Measurements from ENCODE around the gene CREB3L4.

CREB3L4 gene

GRCh38 chr1:153941826-153942725, 25.6 kb upstream of the CREB3L4 start:
- DNase-seq, result no peak
- TF ChIP-seq CTCF (IDR thresholded peaks at IDR 0.05), result no peak
- Mint-ChIP-seq H3K36me3 (ENCODE audit: low read depth) (peaks cover 29% of the 10 kb centered on the region), H3K4me1 (peaks cover 20% of the 10 kb centered on the region), H3K27ac (no peak overlapping the region), H3K27me3 (ENCODE audit: low read depth, poor library complexity) (peaks cover 2% of the 10 kb centered on the region), H3K4me3 (no peak overlapping the region), H3K9me3 (no peaks in the 10 kb centered on the region)

GRCh38 chr1:153942766-153943549, 24.7 kb upstream of the CREB3L4 start:
- Mint-ChIP-seq H3K9me3 (no peaks in the 10 kb centered on the region), H3K27ac (no peak overlapping the region), H3K4me3 (no peak overlapping the region), H3K4me1 (peaks cover 29% of the 10 kb centered on the region), H3K36me3 (ENCODE audit: low read depth) (peaks cover 22% of the 10 kb centered on the region), H3K27me3 (ENCODE audit: low read depth, poor library complexity) (no peaks in the 10 kb centered on the region)
- DNase-seq, result no peak
- TF ChIP-seq CTCF (IDR thresholded peaks at IDR 0.05), result no peak

- Mint-ChIP-seq H3K4me1 (peaks cover 36% of the 10 kb centered on the region), H3K9me3 (no peaks in the 10 kb centered on the region), H3K27me3 (ENCODE audit: low read depth, poor library complexity) (no peaks in the 10 kb centered on the region), H3K4me3 (peak overlapping the region; percentile 86), H3K36me3 (ENCODE audit: low read depth) (peaks cover 24% of the 10 kb centered on the region), H3K27ac (no peak overlapping the region)
- DNase-seq, result no peak
- TF ChIP-seq CTCF (IDR thresholded peaks at IDR 0.05), result no peak
These were observed 23.5 kb upstream of the CREB3L4 start for GRCh38 chr1:153944005-153944826.

GRCh38 chr1:153944827-153945117, 22.9 kb upstream of the CREB3L4 start:
- Mint-ChIP-seq H3K27me3 (ENCODE audit: low read depth, poor library complexity) (no peaks in the 10 kb centered on the region), H3K9me3 (no peaks in the 10 kb centered on the region), H3K36me3 (ENCODE audit: low read depth) (peaks cover 19% of the 10 kb centered on the region), H3K4me1 (peaks cover 36% of the 10 kb centered on the region), H3K27ac (no peak overlapping the region), H3K4me3 (peak overlapping the region; percentile 86)
- no peak for DNase-seq
- TF ChIP-seq CTCF (IDR thresholded peaks at IDR 0.05), result no peak

GRCh38 chr1:153945131-153945794, 22.4 kb upstream of the CREB3L4 start:
- DNase-seq, result no peak
- Mint-ChIP-seq H3K4me3 (peak overlapping the region; percentile 86), H3K27ac (peak overlapping the region; percentile 88), H3K4me1 (peaks cover 36% of the 10 kb centered on the region), H3K27me3 (ENCODE audit: low read depth, poor library complexity) (no peaks in the 10 kb centered on the region), H3K36me3 (ENCODE audit: low read depth) (peaks cover 17% of the 10 kb centered on the region), H3K9me3 (no peaks in the 10 kb centered on the region)
- no peak for TF ChIP-seq CTCF (IDR thresholded peaks at IDR 0.05)

Measured in nephron progenitor cell (in vitro differentiated cells).